ENCODE data around the gene OR5K2.

DNA sequence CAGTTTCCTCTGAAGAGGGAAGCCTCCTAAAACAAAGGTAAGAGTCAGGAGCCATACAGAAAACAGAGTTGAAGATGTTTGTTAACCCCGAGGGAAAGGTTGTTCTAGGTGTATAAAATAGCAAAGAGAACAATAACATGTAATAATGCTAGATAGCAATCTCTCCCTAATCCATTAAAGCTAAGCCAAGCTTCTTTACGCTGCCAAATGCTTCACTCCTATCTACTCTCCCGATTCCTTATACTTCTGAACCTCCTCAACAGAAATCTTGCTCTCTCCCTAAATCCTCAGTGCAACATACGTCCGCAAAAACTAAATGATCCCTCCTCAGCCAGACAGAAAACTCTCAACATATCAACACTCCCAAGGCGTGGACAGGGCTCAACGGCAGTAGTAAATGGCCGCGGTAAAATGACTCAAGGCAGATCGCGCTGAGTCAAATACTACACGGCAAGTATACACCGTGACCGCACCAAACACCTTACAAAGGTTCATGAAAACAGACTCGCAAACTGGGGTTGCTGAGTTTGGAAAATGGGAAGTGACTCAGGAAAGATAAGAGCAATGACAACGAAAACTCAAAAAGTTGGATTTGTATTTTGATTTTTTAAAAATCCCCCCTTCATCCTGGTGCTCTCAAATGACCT is 24.5 kb downstream of the OR5K2 start:
- TF ChIP-seq, protein P1, sequence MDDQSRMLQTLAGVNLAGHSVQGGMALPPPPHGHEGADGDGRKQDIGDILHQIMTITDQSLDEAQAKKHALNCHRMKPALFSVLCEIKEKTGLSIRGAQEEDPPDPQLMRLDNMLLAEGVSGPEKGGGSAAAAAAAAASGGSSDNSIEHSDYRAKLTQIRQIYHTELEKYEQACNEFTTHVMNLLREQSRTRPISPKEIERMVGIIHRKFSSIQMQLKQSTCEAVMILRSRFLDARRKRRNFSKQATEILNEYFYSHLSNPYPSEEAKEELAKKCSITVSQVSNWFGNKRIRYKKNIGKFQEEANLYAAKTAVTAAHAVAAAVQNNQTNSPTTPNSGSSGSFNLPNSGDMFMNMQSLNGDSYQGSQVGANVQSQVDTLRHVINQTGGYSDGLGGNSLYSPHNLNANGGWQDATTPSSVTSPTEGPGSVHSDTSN (IDR thresholded peaks at IDR 0.05; ENCODE audit: insufficient replicate concordance, low read depth, low read length), result no peak
- TF ChIP-seq FOXK2 (IDR thresholded peaks at IDR 0.05) (no peak), POLR2A (IDR thresholded peaks at IDR 0.05; ENCODE audit: low read depth, low read length) (no peak), SIN3A (IDR thresholded peaks at IDR 0.05; ENCODE audit: low read depth, low read length) (no peak)
- TF ChIP-seq, protein P2, sequence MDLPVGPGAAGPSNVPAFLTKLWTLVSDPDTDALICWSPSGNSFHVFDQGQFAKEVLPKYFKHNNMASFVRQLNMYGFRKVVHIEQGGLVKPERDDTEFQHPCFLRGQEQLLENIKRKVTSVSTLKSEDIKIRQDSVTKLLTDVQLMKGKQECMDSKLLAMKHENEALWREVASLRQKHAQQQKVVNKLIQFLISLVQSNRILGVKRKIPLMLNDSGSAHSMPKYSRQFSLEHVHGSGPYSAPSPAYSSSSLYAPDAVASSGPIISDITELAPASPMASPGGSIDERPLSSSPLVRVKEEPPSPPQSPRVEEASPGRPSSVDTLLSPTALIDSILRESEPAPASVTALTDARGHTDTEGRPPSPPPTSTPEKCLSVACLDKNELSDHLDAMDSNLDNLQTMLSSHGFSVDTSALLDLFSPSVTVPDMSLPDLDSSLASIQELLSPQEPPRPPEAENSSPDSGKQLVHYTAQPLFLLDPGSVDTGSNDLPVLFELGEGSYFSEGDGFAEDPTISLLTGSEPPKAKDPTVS (IDR thresholded peaks at IDR 0.05; ENCODE audit: low read depth, low read length), result no peak
- TF ChIP-seq, protein P3, sequence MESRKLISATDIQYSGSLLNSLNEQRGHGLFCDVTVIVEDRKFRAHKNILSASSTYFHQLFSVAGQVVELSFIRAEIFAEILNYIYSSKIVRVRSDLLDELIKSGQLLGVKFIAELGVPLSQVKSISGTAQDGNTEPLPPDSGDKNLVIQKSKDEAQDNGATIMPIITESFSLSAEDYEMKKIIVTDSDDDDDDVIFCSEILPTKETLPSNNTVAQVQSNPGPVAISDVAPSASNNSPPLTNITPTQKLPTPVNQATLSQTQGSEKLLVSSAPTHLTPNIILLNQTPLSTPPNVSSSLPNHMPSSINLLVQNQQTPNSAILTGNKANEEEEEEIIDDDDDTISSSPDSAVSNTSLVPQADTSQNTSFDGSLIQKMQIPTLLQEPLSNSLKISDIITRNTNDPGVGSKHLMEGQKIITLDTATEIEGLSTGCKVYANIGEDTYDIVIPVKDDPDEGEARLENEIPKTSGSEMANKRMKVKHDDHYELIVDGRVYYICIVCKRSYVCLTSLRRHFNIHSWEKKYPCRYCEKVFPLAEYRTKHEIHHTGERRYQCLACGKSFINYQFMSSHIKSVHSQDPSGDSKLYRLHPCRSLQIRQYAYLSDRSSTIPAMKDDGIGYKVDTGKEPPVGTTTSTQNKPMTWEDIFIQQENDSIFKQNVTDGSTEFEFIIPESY (IDR thresholded peaks at IDR 0.05), result no peak
- TF ChIP-seq, protein P4, sequence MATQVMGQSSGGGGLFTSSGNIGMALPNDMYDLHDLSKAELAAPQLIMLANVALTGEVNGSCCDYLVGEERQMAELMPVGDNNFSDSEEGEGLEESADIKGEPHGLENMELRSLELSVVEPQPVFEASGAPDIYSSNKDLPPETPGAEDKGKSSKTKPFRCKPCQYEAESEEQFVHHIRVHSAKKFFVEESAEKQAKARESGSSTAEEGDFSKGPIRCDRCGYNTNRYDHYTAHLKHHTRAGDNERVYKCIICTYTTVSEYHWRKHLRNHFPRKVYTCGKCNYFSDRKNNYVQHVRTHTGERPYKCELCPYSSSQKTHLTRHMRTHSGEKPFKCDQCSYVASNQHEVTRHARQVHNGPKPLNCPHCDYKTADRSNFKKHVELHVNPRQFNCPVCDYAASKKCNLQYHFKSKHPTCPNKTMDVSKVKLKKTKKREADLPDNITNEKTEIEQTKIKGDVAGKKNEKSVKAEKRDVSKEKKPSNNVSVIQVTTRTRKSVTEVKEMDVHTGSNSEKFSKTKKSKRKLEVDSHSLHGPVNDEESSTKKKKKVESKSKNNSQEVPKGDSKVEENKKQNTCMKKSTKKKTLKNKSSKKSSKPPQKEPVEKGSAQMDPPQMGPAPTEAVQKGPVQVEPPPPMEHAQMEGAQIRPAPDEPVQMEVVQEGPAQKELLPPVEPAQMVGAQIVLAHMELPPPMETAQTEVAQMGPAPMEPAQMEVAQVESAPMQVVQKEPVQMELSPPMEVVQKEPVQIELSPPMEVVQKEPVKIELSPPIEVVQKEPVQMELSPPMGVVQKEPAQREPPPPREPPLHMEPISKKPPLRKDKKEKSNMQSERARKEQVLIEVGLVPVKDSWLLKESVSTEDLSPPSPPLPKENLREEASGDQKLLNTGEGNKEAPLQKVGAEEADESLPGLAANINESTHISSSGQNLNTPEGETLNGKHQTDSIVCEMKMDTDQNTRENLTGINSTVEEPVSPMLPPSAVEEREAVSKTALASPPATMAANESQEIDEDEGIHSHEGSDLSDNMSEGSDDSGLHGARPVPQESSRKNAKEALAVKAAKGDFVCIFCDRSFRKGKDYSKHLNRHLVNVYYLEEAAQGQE (IDR thresholded peaks at IDR 0.05; ENCODE audit: low read depth, low read length), result peak; percentile 56; the same call in 1 of the 2 replicates

Data from GM12878 (cell line).